Measurements from ENCODE around the gene IDI1.

- TF ChIP-seq CTCF (IDR thresholded peaks at IDR 0.05; ENCODE audit: insufficient read depth, low read length) (no peak), POLR2AphosphoS5 (IDR thresholded peaks at IDR 0.05; ENCODE audit: low read depth) (no peak), REST (IDR thresholded peaks at IDR 0.05; ENCODE audit: insufficient replicate concordance, low read depth) (no peak)
Observed at GRCh38 chr10:1083581-1083980, 34.7 kb upstream of the IDI1 start.

Data from HL-60 (cell line).